CD4-positive, alpha-beta T cell treated with Interleukin-17A for 4 hours (primary cell): ENCODE results near the gene SHMT1.
"Not testable (repeated sequence)": the region's sequence is repeated elsewhere in the genome, so short reads cannot be mapped to it uniquely, and the experiment has no call there.

ENCODE experiments used
- DNase-seq: peaks from one replicate; pipeline ENCODE4 v3.0.0-alpha.2; 2020; ENCODE audit warnings: mixed read lengths

Gene SHMT1

DNA sequence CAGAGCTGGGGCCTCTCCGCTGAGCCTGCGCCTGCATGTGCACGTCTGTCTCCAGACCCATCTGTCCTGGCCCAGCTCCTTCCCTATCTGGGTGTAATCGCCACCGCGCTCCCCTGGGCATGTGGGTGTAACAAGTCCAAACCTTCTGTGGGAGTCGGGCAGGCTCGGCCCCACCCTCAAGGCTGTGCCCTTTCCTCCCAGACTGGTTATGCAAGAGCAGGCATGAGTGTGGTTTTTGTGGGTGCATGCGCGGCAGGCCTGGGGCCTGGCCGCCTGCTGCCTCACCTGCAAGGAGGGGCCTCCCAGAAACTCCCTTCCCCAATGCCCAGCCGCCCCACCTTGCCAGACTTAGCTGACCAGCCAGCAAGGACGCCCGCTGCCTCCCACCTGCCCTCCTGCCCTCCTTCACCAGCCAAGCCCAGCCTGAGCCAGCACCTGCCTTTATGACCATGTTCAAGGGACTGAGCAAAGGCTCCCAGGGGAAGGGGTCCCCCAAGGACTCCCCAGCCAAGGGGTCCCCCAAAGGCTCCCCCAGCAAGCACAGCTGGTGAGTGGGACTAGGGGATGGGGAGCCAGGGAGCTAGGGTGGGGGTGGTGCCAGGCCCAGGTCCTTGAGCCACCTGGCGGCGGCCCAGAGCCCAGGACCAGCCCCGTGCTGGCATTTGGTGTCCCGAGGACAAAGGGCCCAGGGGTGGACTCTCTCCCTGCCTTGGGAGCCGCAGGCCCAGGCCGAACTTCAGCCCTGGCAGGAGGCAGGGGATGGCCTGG lies 14.3 kb upstream of the SHMT1 start, which contains the start of gene EVPLL:
Gene EVPLL (plus strand): TSS at position 342 of the 768 bp plus-strand sequence. CDS start 3,160 bp downstream, outside the sequence.
- DNase-seq: no peak

DNA sequence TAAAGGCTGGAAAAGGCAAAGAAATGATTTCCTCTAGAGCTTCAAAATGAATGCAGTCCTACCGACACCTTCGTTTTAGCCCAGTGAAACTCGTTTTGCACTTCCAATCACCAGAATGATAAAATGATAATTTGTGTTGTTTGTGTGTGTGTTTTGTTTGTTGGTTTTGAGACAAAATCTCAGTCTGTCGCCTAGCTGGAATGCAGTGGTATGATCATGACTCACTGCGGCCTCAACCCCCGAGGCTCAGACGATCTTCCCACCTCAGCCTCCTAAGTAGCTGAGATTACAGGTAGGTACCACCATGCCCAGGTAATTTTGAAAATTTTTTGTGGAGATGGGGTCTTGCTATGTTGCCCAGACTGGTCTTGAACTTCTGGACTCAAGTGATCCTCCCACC lies 10.9 kb upstream of the SHMT1 start:
- DNase-seq: no peak

DNA sequence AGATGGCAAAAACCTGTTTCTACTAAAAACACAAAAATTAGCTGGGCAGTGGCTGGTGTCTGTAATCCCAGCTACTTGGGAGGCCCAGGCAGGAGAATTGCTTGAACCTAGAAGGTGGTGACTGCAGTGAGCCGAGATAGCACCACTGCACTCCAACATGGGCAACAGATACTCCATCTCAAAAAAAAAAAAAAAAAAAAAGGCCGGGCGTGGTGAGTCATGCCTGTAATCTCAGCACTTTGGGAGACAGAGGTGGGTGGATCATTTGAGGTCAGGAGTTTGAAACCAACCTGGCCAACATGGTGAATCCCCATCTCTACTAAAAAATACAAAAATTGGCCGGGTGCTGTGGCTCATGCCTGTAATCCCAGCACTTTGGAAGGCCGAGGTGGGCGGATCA lies 9.8 kb upstream of the SHMT1 start:
- not testable (repeated sequence) for DNase-seq

DNA sequence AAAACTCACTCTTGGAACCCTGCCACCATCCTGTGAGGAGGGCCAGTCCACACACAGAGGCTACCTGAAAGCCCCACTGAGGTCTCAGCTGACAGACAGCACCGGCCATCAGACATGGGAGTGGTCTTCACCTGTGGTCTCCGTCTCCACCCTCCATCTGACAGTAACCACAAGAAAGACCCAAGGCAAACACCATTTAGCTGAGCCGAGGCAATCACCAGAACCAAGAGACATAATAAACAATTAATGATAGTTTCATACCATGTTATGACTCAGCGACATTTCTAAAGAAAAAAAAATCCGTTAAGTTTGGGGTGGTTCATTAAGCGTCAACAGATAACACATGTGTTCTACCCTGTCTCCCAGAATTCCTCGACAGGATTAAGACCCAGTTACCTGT lies 8.1 kb upstream of the SHMT1 start:
- no peak for DNase-seq

DNA sequence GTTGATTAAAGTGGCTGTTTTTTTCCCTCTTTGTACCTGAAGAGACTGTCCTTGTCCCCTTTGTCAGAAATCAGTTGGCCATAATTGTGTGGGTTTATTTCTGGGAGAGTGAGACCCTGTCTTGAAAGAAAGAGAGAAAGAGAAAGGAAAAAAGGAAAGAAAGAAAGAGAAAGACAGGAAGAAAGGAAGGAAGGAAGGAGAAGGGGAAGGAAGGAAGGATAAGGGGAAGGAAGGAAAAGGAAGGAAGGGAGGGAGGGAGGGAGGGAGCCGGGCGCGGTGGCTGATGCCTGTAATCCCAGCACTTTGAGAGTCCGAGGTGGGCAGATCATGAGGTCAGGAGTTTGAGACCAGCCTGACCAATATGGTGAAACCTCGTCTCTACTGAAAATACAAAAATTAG lies 7.4 kb upstream of the SHMT1 start:
- no peak for DNase-seq

DNA sequence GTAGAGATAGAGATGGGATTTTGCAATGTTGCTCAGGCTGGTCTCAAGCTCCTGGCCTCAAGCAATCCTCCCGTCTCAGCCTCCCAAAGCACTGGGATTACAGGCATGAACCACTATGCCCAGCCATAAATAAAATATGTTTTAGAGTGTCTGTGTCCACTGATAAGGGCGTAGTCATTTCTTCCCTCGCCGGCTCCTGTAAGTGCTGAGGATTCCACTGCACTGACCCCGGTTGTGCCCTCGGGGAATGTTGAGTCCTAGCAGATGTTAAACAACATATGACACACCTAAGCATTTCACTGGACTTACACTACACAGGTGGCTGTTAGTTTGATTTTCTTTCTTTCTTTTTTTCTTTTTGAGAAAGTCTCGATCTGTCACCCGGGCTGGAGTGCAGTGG lies 5.6 kb upstream of the SHMT1 start:
- DNase-seq: no peak

DNA sequence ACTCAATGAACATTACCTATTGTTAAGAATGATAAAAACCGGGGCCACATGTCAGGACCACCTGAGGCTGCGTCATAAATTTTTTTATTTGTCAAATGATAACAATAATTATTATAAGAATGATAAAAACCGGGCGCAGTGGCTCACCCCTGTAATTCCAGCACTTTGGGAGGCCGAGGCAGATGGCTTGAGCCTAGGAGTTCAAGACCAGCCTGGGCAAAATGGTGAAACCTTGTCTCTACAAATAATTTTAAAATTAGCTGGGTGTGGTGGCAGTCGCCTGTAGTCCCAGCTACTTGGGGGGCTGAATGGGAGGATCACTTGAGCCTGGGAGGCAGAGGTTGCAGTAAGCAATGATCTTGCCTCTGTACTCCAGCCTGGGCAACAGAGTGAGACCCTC lies 816 bp upstream of the SHMT1 start:
- DNase-seq: no peak

DNA sequence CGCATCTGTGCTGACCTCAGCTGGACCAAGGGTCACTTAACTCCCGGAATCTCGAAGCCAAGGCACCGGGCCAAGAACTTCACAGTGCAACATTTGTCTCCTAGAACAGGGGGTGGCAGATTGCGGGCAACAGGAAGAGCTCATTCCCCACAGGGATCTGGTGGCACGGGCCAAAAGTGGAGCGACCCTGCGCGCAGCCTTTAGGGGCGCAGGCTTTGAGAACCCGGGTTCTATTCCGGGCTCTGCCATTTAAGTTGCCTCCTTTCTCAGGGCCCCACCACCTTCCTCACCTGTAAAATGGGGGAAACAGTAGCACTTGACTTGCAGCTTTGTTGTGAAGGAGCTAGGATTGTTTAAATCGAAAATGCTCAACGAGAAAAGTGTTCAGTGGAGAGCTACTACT lies 651 bp downstream of the SHMT1 start:
- DNase-seq: peak; percentile 19

DNA sequence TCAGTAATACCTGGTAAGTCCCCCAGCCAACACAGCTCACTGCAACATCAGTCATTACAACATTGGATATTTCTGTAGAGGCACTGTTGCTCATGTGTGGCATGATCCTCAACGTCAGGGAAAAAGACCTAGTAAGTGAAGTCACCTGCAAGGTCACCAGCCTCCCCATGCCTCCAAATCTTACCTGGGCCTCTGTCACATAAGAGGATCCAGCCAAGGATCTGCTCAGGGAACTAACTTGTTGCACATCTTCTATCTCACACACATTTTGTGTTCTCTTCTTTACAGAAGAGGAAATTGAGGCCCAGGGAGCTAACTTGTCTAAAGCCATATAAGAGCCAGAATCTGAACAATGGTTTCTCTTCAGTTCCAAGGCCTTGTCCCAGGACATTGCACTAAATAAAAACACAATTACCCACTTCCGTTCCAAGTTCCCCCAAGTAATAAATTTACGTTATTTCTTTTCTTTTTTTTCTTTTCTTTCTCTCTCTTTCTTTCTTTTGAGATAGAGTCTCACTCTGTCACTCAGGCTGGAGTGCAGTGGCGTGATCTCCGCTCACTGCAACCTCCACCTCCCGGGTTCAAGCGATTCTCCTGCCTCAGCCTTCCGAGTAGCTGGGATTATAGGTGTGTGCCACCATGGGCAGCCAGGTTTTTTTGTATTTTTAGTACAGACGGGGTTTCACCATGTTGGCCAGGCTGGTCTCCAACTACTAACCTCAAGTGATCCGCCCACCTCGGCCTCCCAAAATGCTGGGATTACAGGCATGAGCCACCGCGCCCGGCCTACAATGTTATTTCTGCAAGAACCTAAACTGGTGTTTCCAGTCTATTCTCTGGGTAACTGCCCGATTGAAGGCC lies 1.3 kb downstream of the SHMT1 start:
- DNase-seq: no peak

DNA sequence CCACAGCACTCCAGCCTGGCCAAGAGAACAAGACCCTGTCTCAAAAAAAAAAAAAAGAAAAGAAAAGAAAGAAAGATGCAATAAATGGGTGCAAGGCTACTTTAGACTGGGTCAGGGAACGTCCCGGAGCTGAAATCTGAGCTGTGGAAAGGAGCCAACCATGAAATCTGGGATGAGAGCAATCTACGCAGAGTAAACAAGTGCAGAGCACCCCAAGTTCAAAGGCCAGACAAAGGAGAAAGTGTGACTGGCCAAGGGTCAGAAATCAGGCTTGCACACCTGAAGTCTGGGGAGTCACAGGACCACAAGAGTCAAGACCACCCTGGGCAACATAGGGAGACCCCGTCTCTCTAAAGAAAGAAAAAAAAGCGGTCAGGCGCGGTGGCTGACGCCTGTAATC lies 2.8 kb downstream of the SHMT1 start:
- no peak for DNase-seq

DNA sequence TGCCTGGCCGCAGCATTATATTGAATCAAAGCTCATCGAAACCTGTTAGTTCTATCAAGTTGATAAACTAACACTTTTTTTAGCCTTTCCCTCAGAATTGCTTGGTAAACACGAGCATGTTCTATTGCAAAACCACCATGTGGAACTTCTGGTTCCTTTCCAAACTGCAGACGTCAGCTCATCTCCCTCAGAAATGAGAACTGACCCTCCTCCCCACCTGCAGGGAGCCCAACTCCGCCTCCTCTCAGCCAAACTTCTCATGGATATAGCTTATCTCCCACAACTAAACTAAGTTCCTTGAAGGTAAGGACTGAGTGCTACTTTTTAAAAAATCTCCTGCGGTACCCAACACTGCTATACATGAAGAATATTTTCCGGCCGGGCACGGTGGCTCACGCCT lies 6.7 kb downstream of the SHMT1 start:
- DNase-seq: no peak

DNA sequence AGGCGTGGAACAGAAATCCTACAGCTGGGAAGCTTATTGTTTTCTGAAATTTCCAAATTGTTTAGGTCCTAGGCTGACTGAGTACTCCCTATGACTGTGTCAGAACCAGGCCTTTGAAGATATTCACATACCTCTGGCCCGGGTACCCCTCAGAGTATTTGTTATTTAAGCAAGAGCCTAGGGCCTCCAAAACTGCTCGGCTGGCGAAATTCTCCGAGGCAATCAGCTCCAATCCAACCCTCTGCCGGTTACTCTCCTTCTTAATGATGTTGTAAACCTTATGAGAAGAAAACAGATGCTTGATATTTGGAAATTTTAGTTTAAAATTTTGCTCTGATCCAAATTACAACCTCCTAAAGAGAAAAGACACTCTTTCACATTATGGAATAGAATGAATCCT lies 9.8 kb downstream of the SHMT1 start:
- DNase-seq: no peak

DNA sequence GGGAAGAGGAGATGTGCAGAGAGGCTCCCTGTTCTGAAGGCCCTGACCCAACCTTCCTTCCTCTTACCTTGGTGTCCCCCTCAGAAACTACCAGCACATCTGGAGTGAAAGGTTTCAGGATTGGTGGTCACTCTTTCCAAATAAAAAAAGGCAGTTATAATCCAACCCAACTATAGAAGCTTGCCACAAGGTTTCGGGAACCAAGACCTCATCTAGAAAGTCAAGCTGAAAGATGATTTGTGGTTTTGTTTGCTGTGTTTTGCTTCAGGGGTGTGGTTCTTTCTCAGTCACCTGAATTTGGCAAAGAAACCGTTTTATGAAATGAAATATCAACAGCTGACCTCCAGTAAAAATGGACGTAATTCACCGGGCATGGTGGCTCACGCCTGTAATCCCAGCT lies 19.3 kb downstream of the SHMT1 start:
- no peak for DNase-seq

DNA sequence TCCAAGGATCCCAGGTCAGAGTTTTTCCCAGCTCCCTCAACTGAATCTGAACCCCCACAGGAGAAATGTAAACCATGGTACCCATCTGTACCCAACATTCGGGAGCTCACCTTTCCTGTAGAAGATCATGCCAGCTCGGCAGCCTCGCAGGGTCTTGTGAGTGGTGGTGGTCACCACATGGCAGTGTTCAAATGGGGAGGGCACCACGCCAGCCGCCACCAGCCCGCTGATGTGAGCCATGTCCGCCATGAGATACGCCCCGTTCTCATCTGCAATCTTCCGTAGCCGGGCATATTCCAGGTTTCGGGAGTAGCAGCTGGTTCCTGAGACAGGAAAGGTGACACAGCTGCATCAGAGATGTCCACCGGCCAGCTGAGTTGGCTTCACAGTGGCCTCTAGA lies 23.4 kb downstream of the SHMT1 start:
- no peak for DNase-seq

DNA sequence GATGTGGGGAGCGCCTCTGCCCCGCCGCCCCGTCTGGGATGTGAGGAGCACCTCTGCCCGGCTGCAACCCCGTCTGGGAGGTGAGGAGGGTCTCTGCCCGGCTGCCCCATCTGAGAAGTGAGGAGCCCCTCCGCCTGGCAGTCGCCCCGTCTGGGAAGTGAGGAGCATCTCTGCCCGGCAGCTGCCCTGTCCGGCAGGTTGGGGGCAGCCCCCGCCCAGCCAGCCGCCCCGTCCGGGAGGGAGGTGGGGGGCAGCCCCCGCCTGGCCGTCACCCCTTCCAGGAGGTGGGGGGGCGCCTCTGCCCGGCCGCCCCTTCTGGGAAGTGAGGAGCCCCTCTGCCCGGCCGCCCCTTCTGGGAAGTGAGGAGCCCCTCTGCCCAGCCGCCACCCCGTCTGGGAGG lies 25.2 kb downstream of the SHMT1 start:
- not testable (repeated sequence) for DNase-seq

DNA sequence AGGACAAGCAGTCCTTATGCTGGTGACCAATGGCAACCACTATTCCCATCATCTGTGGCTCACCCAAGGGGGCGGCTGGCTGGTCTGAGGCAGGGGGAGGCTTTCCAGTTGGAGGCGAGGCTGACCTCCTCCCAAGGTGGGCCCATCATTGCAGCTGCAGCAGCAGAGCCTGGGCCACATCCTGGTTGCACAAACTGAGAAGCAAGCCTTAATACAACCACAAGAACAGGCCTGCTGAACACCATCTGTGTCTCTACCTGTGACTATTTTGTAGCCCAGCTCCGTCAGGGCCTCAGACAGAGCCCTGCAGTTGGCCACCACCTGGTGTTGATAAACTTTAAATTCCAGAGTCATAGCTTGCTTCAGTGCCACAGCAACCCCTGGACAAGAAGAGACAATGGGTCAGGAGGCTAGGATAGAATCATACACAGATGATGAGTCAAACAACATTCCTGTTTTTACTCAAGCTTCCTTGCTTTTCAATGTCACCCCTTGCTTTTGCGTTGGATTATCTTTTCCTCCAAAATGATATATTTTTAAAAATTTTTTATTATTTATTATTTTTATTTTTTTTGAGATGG lies 30.4 kb downstream of the SHMT1 start:
- DNase-seq: no peak

DNA sequence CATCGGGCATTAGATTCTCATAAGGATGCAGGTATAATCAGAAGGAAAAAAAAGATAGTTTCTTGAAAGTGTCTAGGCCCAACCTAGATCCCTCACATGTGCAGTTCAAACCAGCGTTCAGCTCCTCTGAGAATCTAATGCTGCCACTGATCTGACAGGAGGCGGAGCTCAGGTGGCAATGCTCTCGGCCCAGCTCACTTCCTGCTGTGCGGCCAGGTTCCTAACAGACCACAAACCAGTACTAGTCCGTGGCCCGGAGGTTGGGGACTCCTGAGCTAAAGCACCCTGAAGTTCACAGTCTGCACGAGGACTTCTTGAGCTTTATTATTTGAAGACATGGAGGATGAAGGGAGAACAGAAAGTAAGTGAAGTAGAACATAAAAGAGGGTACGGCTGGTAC lies 31.5 kb downstream of the SHMT1 start:
- DNase-seq: peak; percentile 14

DNA sequence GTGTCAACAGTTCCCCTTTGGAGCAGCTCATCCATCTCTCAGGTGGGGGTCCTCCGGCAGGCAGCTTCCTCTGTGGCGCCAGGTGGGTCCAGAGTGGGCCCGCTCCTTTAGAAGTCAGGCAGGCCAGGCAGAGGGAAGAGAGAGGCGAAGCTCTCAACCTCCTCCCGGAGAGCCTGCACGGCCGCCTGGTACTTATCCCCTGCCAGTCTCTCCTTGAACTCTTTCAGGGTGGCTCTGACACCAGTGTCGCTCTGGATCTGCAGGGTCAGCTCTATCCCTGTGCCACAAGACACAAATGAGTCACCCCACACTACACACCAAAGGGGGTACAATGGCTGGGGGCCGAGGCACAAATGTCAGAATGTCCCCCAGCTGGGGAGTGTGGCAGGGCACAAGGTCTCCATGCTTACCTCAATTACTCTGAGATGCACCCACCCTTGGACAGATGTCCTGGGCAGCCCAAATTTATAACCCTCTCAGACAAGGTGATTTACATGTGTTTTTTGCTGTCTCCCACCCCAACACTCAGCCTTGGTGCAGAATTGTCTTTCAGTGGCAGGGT lies 34.6 kb downstream of the SHMT1 start:
- DNase-seq: no peak

DNA sequence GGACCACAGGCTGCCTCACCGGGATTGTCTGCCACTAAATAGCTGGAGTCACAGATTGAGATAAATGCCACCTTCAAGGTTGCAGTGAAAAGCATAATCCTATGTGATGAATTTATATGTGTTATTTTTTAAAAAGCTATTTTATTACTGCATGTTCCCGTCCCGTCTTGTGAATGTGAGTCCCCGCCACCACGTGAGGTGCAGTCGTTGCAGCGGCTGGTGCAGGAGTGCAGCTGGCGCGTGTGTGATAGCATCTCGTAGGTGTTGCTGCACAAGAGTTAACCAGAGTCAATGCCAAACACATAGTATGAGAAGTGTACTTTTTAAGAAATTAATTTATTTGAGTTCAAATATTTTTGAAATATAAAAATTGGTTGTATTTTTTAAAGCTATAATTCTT lies 35.8 kb downstream of the SHMT1 start:
- DNase-seq: no peak

DNA sequence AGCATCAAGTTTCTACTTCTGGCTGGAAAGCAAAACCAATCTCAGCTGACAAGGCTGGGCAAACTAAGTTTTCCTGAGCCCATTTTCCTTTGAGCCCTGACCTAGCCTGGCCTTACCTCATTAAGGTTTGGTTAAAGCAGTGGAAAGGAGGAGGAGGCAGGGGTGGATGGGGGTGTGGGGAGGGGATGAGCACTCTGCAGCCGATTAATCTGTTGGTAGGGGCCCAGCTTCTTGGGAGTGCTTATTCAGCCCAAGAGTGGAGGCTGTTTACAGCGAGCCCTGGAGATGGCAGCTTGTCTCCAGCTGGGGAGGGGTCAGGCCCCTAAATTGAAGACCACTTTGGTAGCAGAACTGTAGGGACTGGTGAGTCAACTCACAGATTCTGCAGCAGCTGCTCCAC lies 36.3 kb downstream of the SHMT1 start:
- no peak for DNase-seq

DNA sequence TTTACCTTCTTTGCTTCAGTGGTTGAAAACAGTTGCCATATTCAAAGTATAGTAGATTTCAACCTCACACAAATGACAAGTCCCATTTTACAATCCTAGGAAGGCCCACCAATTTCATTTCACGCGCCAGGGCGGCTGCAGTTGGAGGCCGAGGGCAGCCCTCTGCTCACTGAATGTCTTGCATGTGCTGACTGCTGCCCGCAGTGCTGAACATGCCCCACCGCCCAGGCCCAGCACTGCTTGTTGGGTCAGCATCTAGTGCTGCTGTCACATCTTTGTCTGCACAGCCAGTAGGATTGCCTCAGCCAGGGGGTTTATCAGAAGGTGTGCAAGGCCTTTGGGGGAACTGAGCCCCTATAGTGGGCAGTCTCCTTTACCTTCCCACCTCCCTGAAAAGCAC lies 36.8 kb downstream of the SHMT1 start:
- DNase-seq: no peak

DNA sequence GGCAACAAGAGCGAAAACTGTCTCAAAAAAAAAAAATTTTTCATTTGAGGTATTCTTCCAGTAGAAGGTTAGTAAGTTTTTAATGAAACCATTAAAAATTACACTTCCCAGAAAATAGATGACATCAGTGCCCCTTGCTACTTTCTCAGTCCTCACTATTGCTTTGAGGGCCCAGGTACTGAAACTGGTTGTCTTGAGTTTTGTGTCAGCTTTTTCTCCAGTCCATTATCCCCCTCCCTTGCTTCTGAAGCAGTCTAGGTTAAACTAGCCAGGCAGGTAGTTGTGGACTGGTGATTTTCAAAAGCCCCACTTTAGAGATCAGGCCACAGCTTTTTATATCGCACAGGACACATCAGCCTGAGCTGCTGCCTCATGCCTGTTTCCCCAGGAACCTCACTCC lies 37.3 kb downstream of the SHMT1 start:
- DNase-seq: no peak
